CD4-positive, alpha-beta T cell treated with Interferon gamma for 1 hour (primary cell): ENCODE data around the gene DNAH9.

Experiments used
- DNase-seq: peaks from one replicate; pipeline ENCODE4 v3.0.0-alpha.2; 2020

DNAH9 gene

GRCh38 chr17:11772031-11772430 is 173.8 kb downstream of the DNAH9 start:
- DNase-seq = no peak

DNA sequence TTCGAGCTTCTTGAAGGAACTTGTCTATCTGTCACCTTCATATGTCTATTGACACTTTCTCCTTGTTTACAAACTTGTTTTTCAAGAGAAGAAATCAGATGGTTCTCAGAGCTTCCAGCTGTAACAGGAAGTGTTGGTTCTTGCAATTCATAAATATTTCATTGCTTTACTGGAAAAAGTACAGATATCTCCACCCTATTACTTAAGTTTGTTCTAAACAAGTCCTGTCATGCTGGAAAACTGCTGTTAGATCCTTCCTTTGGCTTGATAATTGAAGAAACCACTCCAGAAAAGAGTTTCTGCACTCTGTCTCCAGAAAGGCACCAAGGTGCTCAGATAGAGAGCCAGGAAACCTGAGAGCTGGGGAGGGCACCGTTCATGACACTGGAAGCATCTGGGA is 181.6 kb downstream of the DNAH9 start:
- DNase-seq = no peak

GRCh38 chr17:11780621-11781020 is 182.4 kb downstream of the DNAH9 start:
- no peak for DNase-seq

DNA sequence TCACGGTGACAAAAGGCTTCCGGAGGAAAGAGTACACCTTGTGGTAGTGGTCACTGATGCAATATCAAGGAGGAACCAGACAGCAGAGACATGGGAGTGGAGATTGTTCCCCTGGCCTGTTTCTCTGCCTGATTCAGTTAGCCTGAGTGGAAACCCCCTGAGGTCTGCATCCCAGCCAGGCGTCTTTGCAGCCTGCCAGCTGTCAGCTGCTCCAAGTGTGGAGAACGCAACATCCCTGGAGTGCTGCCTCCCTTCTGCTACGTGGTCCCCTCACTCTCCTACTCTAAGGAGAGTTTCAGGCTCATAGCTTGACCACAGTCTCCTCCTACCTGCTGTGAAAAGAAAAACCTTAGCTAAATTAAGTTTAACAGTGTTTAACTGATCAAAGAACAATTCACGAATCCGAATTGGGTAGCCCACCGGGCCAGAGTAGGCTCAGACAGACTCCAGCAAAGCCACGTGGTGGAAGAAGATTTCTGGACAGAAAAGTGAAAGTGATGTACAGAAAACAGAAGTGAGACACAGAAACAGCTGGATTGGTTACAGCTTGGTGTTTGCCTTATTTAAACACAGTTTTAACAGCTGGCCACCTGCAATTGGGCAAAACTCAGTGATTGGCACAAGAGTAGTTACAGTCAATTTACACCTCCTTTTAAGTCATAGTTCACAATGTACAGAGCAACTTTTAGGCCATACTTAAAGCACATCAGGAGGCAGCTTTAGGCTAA is 188.6 kb downstream of the DNAH9 start:
- DNase-seq = no peak

GRCh38 chr17:11795906-11796305 is 197.6 kb downstream of the DNAH9 start:
- no peak for DNase-seq

GRCh38 chr17:11797803-11798202 is 199.5 kb downstream of the DNAH9 start:
- DNase-seq = no peak

DNA sequence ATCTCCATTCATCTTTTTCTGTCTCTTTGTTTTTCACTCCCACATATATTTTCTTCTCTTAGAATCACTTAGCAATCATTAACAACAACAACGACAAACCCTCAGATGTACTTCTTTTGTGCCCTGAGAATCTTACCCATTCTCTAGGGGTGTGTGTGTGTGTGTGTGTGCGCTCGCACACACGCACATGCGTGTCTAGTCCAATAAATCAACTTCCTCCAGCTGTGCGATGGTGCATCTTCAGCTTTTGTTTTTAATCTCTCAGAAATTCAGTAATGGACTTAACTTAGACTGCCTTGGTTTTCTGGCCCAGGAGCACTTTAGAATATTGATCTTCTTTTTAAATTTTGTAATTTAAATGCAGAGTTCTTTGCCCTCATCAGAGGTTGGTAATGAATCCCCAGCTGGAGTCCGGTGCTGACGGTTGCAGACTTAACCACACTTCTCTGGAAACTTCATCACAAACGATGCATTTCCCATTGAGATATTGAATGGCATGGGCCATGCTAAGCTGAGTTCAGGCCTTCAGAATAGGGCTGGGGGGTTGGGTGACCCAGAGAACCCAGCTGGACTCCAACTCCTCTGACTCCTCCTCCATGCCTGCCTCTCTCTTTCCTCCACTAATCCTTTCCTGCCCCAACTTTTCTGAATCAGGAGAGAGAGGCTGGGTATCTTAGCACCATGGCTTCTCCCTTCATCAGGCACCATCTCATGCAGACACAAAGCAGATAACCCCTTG is 205.1 kb downstream of the DNAH9 start:
- no peak for DNase-seq

- no peak for DNase-seq
Observed at GRCh38 chr17:11805138-11805537, 206.9 kb downstream of the DNAH9 start.

DNA sequence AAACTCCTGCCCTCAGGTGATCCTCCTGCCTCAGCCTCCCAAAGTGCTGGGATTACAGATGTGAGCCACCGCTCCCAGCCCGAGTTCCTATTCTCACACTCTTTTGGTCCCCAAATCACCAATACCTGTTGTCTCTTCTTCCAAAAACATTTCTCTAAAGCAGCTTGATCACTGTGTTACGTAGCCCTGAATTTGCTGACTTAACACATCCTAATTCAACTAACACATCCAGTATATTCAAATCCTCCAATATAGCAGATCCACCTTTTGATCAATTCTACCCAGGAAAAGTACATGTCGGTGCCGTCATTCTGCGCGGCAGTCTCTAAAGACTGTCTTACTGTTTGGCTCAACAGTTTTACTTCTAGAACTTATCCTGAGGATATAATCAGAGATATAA is 207.7 kb downstream of the DNAH9 start:
- DNase-seq = no peak

- DNase-seq = no peak
Observed at GRCh38 chr17:11807606-11808005, 209.3 kb downstream of the DNAH9 start.

DNA sequence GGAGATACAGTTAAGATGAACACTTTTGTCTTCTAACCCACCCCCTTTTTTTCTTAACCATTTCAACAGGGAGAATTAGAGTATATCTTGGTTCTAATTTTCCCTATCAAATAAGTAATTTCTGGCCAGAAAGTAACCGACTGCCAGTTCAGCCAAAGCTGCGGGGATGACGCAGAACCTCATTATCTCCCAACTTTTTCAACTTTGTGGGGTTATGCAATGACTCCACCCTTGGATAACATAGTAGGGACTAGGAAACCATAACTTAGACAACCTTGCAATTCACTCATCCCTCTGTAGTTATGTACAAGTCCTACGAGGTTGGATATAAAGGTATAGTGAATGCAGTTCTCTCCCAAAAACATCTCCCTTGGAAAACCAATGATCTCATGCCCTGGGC is 215.0 kb downstream of the DNAH9 start:
- DNase-seq = no peak

DNA sequence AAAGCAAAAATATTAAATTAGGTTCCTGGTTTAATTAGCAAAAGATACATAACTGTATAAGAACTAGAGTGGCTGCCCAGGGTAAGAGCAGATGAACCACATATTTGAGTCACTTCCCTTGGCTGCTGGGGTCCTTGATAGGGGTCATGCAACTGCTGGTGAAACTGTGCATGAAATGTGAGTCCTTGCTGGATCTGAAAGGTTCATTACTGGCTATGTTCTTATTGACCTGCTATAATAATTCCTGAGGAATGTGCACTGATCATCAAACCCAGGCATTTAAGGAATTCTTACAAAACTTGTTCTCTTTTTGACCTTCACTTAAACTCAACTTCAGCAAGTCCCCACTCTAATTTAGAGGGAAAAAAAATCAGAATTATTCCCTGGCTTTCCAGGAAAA is 215.6 kb downstream of the DNAH9 start:
- DNase-seq = no peak

DNA sequence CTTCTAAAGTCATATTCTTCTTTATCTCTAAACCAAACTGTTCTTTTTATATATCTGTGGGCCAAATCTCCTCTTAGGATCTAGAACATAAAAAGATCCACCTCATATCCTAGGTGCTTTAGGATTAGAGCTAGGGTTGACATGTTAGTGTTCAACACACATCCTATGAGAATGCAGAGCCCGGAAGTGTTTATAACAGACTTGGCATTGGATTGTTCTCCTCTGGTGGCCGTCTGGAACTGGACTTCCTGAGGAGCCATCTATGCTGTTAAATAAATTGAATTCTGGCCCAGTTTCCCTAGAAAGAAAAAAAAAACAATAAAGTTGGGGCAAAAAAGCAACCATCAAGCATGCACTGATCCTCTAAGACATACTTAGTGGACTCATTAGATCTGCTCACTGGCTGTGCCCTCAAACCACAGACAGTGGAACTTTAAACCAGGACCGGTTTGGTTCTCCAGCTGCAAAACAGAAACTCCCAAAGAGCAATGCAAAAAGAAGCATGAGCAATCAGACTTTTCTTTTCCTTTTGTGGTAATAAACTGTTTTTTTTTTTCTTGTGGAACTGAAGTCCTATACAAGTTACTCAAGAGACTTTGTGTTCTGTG is 216.5 kb downstream of the DNAH9 start:
- DNase-seq = no peak

DNA sequence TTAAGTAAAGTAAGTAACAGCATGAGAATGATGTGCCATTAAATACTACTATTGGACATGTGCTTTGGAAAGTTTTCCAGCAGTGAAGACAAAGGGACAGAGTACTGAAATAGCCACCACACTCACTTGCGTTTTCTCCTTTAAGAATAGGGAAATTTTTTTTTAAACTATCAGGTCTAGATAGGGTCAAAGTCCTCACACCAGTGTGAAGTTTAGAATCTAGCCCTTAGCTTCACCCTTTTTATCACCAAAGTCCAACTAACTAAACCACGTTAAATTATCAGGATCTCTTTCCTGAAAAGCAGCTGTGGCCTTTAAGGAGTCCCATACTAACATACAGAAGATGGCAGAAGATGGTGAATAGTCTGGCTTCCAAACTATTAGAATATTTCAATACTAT is 218.1 kb downstream of the DNAH9 start:
- DNase-seq = no peak

DNA sequence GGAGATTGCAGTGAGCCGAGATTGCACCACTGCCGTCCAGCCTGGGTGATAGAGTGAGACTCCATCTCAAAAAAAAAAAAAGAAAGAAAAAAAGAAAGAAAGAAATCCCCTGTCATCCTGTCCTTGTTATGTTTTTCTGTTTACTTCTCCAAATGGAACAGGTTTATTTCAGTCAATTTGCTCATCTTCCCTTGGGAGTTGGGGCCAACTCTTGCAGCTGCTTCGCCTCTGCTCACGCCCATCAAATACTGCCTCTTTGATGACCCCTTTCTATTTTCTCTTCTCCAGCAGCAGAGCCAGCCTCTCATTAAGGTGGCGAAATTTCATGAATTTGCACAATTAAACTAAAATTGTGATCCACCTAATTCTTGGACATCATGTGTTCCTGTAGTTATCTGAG is 225.6 kb downstream of the DNAH9 start:
- DNase-seq = no peak

DNA sequence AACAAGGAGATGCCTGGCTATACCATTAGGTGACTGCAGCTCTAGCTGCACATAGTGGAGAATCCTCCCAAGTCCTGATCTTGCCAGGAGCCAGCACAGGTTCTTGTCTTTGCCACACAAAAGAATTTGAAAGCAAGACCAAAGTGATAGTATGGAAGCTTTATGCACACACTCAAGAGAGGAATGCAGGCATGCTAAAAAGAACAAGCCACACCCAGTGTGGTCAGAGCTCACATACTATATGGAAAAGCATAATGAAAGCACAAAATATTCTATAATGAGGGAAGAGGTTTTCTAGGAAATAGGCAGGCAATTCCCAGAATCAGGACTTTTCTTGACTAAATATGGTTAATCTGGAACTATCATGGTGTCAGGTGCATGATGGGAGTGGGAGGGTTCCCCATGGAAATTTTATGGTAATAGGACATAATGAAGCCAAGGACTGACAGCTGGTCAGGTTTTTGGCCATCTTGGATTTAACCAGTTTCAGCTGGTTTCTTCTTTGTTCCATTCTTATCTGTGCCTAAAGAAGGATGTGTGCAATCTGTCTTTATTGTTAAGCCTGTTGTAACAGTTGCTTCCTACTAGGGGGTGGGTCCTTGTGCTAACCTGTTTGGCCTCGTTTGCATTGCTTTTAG is 227.4 kb downstream of the DNAH9 start:
- DNase-seq = no peak

DNA sequence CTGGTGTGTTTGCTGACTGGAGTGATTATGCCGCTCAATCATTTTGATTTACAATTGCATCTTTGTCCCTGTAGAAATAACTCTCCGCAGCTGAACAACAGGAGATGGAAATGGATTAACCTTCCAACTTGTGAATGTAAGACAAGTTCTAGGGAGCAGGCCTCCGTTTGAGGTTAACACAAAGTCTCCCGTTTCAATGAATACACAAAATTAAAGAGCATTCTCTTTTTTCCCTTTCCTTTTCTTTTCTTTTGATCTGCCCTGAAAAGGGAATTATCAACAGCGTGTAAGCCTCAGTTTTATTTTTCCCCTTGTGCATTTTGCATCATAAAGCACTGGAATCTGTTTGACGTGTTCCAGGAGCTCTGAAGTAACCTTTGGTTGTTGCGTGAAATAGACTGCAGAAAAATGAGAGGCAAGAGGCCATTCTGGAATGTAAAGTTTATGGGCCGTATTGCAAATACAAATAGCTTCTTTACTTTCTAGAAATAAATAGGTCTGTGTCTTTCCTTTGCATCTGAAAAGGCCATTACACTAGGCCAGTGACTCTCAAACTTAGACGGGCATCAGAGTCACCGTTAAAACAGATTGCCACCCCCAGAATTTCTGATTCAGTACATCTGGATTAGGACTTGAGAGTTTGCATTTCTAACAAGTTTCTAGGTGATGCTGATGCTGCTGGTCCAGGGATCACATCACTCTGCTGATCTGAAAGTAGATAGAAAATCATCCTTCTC is 234.3 kb downstream of the DNAH9 start:
- DNase-seq = no peak

DNA sequence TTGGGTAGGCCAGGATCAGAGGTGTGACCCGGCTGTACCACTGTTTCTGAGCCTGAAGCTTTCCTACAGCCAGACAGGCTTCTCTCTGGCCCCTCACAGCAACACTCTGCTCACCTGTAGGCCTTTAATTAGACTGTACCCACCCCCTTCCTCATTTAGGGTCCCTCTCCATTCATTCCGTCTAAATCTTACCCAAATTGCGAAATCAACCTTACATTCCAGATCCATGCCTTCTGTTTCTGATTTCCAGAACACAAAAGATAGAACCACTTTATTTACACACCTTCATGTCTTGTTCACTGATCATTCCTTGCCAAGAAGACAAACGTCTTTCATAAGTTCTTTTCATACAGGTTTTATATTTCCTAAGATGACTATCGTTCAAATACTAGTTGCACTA is 238.2 kb downstream of the DNAH9 start:
- no peak for DNase-seq

DNA sequence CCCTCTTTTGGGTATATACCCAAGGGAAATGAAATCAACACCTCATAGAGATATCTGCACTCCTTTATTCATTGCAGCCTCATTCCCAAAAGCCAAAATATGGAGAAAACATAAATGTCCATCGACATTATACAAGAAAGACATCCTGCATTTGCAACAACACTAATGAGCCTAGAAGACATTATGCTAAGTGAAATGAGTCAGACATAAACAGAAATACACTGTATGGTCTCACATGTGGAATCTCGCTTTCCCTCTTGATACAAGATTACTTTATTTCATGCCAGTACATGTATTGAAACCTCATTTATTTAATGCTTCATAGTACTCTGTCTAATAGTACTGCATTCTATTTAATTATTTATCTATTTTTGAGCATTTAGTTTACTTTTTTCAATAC is 241.8 kb downstream of the DNAH9 start:
- no peak for DNase-seq

DNA sequence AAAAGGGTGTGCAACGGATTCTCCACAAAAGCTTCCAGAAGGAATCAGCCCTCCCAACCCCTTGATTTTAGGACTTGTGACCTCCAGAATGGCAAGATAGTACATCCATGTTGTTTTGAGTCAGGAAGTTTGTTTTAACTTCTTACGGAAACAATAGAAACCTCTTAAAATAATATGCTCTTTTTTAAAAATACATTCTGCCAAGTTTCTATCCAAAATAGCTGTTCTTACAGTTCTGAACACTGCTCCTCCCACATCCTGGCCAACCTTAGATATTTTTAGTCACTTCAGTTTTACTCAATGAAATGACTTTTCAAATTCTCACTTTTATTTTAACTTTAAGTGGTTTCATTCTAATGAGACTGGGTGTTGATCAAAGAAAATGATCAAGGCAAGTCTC is 242.6 kb downstream of the DNAH9 start:
- DNase-seq = no peak

GRCh38 chr17:11848330-11848729 is 250.1 kb downstream of the DNAH9 start:
- DNase-seq = no peak

- no peak for DNase-seq
Observed at GRCh38 chr17:11852231-11852630, 254.0 kb downstream of the DNAH9 start.

- no peak for DNase-seq
Observed at GRCh38 chr17:11852912-11853311, 254.6 kb downstream of the DNAH9 start.
